ENCODE results near the gene MYO3B.

DNA sequence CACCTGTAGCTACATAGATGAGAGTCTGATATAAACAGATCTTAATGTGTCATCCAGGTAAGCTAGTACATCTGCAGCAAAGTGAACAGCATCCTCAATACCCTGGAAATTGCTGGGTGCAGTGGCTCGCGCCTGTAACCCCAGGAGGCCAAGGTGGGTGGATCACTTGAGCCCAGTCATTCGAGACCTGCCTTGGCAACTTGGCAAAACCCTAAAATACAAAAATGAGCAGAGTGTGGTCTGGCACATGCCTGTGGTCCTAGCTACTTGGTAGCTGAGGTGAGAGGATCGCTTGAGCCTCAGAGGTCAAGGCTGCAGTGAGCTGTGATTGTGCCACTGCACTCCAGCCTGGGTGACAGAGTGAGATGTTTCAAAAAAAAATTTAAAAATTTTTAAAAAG, 303.3 kb downstream of the MYO3B start:
- TF ChIP-seq POLR2A (IDR thresholded peaks at IDR 0.05) (no peak), POLR2AphosphoS5 (IDR thresholded peaks at IDR 0.05) (no peak)
- TF ChIP-seq, protein P1, sequence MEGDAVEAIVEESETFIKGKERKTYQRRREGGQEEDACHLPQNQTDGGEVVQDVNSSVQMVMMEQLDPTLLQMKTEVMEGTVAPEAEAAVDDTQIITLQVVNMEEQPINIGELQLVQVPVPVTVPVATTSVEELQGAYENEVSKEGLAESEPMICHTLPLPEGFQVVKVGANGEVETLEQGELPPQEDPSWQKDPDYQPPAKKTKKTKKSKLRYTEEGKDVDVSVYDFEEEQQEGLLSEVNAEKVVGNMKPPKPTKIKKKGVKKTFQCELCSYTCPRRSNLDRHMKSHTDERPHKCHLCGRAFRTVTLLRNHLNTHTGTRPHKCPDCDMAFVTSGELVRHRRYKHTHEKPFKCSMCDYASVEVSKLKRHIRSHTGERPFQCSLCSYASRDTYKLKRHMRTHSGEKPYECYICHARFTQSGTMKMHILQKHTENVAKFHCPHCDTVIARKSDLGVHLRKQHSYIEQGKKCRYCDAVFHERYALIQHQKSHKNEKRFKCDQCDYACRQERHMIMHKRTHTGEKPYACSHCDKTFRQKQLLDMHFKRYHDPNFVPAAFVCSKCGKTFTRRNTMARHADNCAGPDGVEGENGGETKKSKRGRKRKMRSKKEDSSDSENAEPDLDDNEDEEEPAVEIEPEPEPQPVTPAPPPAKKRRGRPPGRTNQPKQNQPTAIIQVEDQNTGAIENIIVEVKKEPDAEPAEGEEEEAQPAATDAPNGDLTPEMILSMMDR (IDR thresholded peaks at IDR 0.05): no peak
